Kidney epithelial cell (primary cell): ENCODE measurements around the gene KCNK15. TPM values are rescaled to one million over a fixed set of nuclear protein-coding genes. Genes with fewer than 3 reads are reported as not detected.

Experiments used
- DNase-seq: peaks from one replicate; pipeline ENCODE4 v3.0.0-alpha.2; 2010; ENCODE audit warnings: low read depth
- H3K27me3 ChIP-seq: 2 replicates; pipeline ENCODE4 v1.6.0; 2011; ENCODE audit warnings: low read length; ENCODE audit not compliant: control insufficient read depth, insufficient read depth
- H3K36me3 ChIP-seq: 2 replicates; pipeline ENCODE4 v1.5.1; 2011; ENCODE audit warnings: low read length; ENCODE audit not compliant: control insufficient read depth, insufficient read depth
- H3K4me3 ChIP-seq: 2 replicates; pipeline ENCODE4 v1.5.1; 2011; ENCODE audit warnings: low read depth, mild to moderate bottlenecking, control low read depth, low read length
- CTCF ChIP-seq: IDR thresholded peaks from 2 replicates; pipeline ENCODE4 v1.5.1; 2011; ENCODE audit warnings: mild to moderate bottlenecking, moderate library complexity, low read length, control low read depth, inconsistent platforms; ENCODE audit not compliant: insufficient read depth, poor library complexity, severe bottlenecking
- total RNA-seq: library from RNA; depleted of rRNA; stranded (reverse); fragments of >200 nt; gene quantifications from 2 replicates; pipeline ENCODE4 v1.2.3, GENCODE V29; 2015

The KCNK15 gene
- total RNA-seq, 1 donor from 2014 or later, result 2.5 TPM

GRCh38 chr20:44768854-44769480 is 23.3 kb downstream of the KCNK15 start:
- no peak for DNase-seq
- Histone ChIP-seq H3K36me3 (no peaks in the 10 kb centered on the region), H3K27me3 (peaks cover 14% of the 10 kb centered on the region), H3K4me3 (no peak overlapping the region)
- TF ChIP-seq CTCF, result no peak

GRCh38 chr20:44769481-44769863 is 23.8 kb downstream of the KCNK15 start:
- Histone ChIP-seq H3K36me3 (no peaks in the 10 kb centered on the region), H3K27me3 (peaks cover 14% of the 10 kb centered on the region), H3K4me3 (no peak overlapping the region)
- TF ChIP-seq CTCF, result no peak
- no peak for DNase-seq

GRCh38 chr20:44770484-44771171 is 25.0 kb downstream of the KCNK15 start:
- H3K4me3 ChIP-seq, result no peak overlapping the region
- peaks cover 14% of the 10 kb centered on the region for H3K27me3 ChIP-seq
- no peak for TF ChIP-seq CTCF
- DNase-seq, result no peak
- H3K36me3 ChIP-seq, result no peaks in the 10 kb centered on the region

GRCh38 chr20:44771172-44771535 is 25.5 kb downstream of the KCNK15 start:
- no peak for TF ChIP-seq CTCF
- no peak overlapping the region for H3K4me3 ChIP-seq
- H3K27me3 ChIP-seq, result peaks cover 14% of the 10 kb centered on the region
- no peak for DNase-seq
- no peaks in the 10 kb centered on the region for H3K36me3 ChIP-seq

- no peak for TF ChIP-seq CTCF
- no peak overlapping the region for H3K4me3 ChIP-seq
- H3K36me3 ChIP-seq, result no peaks in the 10 kb centered on the region
- no peak for DNase-seq
- peaks cover 14% of the 10 kb centered on the region for H3K27me3 ChIP-seq
These were observed 27.0 kb downstream of the KCNK15 start for GRCh38 chr20:44772636-44773035.
